Measurements from ENCODE around the gene ADAMTS14.

ADAMTS14 gene

GRCh38 chr10:70740406-70741288, 68.3 kb downstream of the ADAMTS14 start:
- no peaks in the 10 kb centered on the region for H3K36me3 ChIP-seq (ENCODE audit: control insufficient read depth, insufficient read depth, low read length, severe bottlenecking)
- no peaks in the 10 kb centered on the region for H3K27me3 ChIP-seq (replicated peaks; ENCODE audit: control insufficient read depth, insufficient read depth, low read length)
- no peak overlapping the region for H3K4me3 ChIP-seq (ENCODE audit: low read length)
- peaks cover 15% of the 10 kb centered on the region for H3K4me1 ChIP-seq (ENCODE audit: control insufficient read depth, insufficient read depth, low read length)
- peaks cover 4% of the 10 kb centered on the region for H3K9me3 ChIP-seq (ENCODE audit: control insufficient read depth, low read length)
- DNase-seq (ENCODE audit: low read depth) = no peak
- H3K9ac ChIP-seq (ENCODE audit: low read length) = no peak overlapping the region

DNA sequence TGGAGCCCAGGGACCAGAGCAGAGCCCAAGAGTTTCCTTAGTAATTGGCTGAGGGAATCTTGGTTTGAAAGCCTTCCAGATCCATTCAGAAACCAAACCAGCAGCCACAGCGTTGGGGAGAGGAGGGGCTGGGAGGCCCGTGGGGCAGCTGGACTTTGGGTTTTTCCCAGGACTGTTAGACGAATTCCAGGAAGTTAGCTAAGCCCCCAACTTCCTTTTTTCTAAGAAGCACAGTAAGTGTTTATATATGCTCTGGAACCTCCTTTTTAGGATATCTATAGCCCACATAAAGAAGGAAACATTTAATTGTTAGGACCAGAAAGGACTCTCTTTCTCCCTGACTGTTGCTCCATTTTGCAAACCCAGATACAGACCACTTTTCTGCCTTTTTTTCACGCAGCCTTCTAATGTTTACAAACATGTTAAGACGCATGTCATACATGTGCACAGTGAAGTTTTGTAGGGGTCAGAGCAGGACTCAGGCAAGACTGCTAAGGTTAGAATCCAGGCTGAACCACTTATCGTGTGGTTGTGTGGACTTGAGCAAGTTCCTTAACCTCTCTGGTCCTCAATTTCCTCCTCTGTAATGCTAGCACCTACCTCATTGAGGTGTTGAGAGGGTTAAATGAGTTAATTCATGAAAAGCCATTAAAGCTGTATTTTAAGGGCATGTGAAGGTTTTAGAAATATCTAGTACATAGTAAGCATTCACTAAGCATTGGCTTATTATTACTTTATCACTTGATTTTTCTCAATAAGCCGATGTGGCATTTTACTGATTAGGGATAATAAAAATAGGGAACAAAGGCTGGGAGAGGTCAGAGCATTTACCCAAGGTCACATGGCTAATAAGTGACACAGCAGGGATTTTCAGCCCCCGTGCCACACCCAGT, 70.5 kb downstream of the ADAMTS14 start:
- DNase-seq (ENCODE audit: low read depth) = peak; percentile 71
- Histone ChIP-seq H3K4me1 (ENCODE audit: control insufficient read depth, insufficient read depth, low read length) (peaks cover 28% of the 10 kb centered on the region), H3K9ac (ENCODE audit: low read length) (peak overlapping the region; percentile 12), H3K4me3 (ENCODE audit: low read length) (peak overlapping the region; percentile 29), H3K36me3 (ENCODE audit: control insufficient read depth, insufficient read depth, low read length, severe bottlenecking) (no peaks in the 10 kb centered on the region), H3K27me3 (replicated peaks; ENCODE audit: control insufficient read depth, insufficient read depth, low read length) (no peaks in the 10 kb centered on the region), H3K9me3 (ENCODE audit: control insufficient read depth, low read length) (peaks cover 6% of the 10 kb centered on the region)

GRCh38 chr10:70743430-70743788, 71.1 kb downstream of the ADAMTS14 start:
- Histone ChIP-seq H3K27me3 (replicated peaks; ENCODE audit: control insufficient read depth, insufficient read depth, low read length) (no peaks in the 10 kb centered on the region), H3K36me3 (ENCODE audit: control insufficient read depth, insufficient read depth, low read length, severe bottlenecking) (no peaks in the 10 kb centered on the region), H3K9ac (ENCODE audit: low read length) (no peak overlapping the region), H3K4me1 (ENCODE audit: control insufficient read depth, insufficient read depth, low read length) (peaks cover 28% of the 10 kb centered on the region), H3K9me3 (ENCODE audit: control insufficient read depth, low read length) (peaks cover 6% of the 10 kb centered on the region), H3K4me3 (ENCODE audit: low read length) (no peak overlapping the region)
- DNase-seq (ENCODE audit: low read depth) = no peak

DNA sequence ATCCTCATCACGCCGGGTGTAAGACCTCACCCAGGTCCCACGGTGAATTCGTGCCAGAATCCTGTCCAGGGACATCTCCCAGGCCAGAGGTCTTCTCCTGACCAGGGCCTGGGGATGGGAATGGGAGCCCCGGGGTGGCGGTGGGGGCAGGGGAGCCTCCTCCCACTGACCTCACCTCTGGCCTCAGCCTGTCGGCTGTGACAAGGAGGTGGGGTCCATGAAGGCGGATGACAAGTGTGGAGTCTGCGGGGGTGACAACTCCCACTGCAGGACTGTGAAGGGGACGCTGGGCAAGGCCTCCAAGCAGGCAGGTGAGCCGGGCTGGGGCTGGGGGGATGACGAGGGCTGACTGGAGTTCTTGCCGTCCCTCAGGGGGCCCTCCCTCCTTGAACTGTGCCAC, 71.6 kb downstream of the ADAMTS14 start:
- H3K36me3 ChIP-seq (ENCODE audit: control insufficient read depth, insufficient read depth, low read length, severe bottlenecking) = no peaks in the 10 kb centered on the region
- no peak for DNase-seq (ENCODE audit: low read depth)
- H3K4me3 ChIP-seq (ENCODE audit: low read length) = no peak overlapping the region
- H3K4me1 ChIP-seq (ENCODE audit: control insufficient read depth, insufficient read depth, low read length) = peaks cover 28% of the 10 kb centered on the region
- no peak overlapping the region for H3K9ac ChIP-seq (ENCODE audit: low read length)
- H3K27me3 ChIP-seq (replicated peaks; ENCODE audit: control insufficient read depth, insufficient read depth, low read length) = no peaks in the 10 kb centered on the region
- H3K9me3 ChIP-seq (ENCODE audit: control insufficient read depth, low read length) = peaks cover 6% of the 10 kb centered on the region

- Histone ChIP-seq H3K36me3 (ENCODE audit: control insufficient read depth, insufficient read depth, low read length, severe bottlenecking) (no peaks in the 10 kb centered on the region), H3K9me3 (ENCODE audit: control insufficient read depth, low read length) (peaks cover 6% of the 10 kb centered on the region), H3K4me3 (ENCODE audit: low read length) (no peak overlapping the region), H3K27me3 (replicated peaks; ENCODE audit: control insufficient read depth, insufficient read depth, low read length) (no peaks in the 10 kb centered on the region), H3K9ac (ENCODE audit: low read length) (no peak overlapping the region), H3K4me1 (ENCODE audit: control insufficient read depth, insufficient read depth, low read length) (peaks cover 28% of the 10 kb centered on the region)
- DNase-seq (ENCODE audit: low read depth) = no peak
Observed at GRCh38 chr10:70744617-70745143, 72.4 kb downstream of the ADAMTS14 start.

- no peak for DNase-seq (ENCODE audit: low read depth)
- Histone ChIP-seq H3K36me3 (ENCODE audit: control insufficient read depth, insufficient read depth, low read length, severe bottlenecking) (no peaks in the 10 kb centered on the region), H3K4me1 (ENCODE audit: control insufficient read depth, insufficient read depth, low read length) (peaks cover 28% of the 10 kb centered on the region), H3K27me3 (replicated peaks; ENCODE audit: control insufficient read depth, insufficient read depth, low read length) (no peaks in the 10 kb centered on the region), H3K9ac (ENCODE audit: low read length) (no peak overlapping the region), H3K9me3 (ENCODE audit: control insufficient read depth, low read length) (peaks cover 6% of the 10 kb centered on the region), H3K4me3 (ENCODE audit: low read length) (no peak overlapping the region)
Observed at GRCh38 chr10:70745555-70745954, 73.2 kb downstream of the ADAMTS14 start.

- Histone ChIP-seq H3K4me3 (ENCODE audit: low read length) (no peak overlapping the region), H3K9me3 (ENCODE audit: control insufficient read depth, low read length) (peaks cover 6% of the 10 kb centered on the region), H3K36me3 (ENCODE audit: control insufficient read depth, insufficient read depth, low read length, severe bottlenecking) (no peaks in the 10 kb centered on the region), H3K27me3 (replicated peaks; ENCODE audit: control insufficient read depth, insufficient read depth, low read length) (no peaks in the 10 kb centered on the region), H3K4me1 (ENCODE audit: control insufficient read depth, insufficient read depth, low read length) (peaks cover 23% of the 10 kb centered on the region), H3K9ac (ENCODE audit: low read length) (no peak overlapping the region)
- DNase-seq (ENCODE audit: low read depth) = no peak
Observed at GRCh38 chr10:70747192-70747965, 75.1 kb downstream of the ADAMTS14 start.

GRCh38 chr10:70748305-70748704, 76.0 kb downstream of the ADAMTS14 start:
- H3K27me3 ChIP-seq (replicated peaks; ENCODE audit: control insufficient read depth, insufficient read depth, low read length) = no peaks in the 10 kb centered on the region
- no peak for DNase-seq (ENCODE audit: low read depth)
- no peak overlapping the region for H3K9ac ChIP-seq (ENCODE audit: low read length)
- H3K4me1 ChIP-seq (ENCODE audit: control insufficient read depth, insufficient read depth, low read length) = peaks cover 13% of the 10 kb centered on the region
- H3K4me3 ChIP-seq (ENCODE audit: low read length) = no peak overlapping the region
- H3K36me3 ChIP-seq (ENCODE audit: control insufficient read depth, insufficient read depth, low read length, severe bottlenecking) = no peaks in the 10 kb centered on the region
- peaks cover 6% of the 10 kb centered on the region for H3K9me3 ChIP-seq (ENCODE audit: control insufficient read depth, low read length)

DNA sequence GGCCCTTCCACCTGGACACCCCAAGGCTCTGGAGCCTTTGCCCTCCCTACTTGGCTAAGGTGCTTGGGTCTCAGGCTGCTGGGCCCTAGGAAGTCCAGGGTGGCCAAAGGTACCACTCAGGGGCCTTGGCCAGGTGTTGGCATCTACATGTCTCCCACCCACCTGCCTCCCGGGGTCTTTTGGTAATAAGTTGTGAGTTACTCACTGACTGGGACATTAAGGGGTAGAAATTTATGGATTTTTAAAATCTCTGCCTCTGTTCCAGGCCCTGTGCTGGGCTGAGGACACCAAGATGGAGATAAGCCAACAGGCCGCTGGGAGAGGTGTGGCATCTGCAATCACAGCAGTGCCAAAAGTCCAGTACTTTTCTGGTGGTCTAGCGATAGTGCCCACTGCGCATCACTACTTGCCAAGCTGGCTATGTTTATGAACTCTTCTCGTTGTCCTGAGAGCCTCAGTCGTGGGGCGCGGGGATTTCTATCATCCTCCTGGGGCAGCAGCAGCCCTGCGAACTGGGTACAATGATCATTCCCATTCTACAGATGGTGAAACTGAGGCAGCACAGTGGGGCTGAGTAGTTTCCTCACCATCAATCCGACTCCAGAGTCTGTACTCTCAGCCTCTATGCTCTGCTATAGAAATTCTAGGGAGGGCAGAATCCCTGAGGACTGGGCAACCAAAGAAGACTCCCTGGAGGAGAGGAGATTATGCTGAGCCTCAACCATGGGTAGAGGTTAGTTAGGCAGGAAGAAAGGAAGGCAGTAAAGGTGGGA, 76.7 kb downstream of the ADAMTS14 start:
- DNase-seq (ENCODE audit: low read depth) = no peak
- H3K9me3 ChIP-seq (ENCODE audit: control insufficient read depth, low read length) = peaks cover 6% of the 10 kb centered on the region
- H3K4me1 ChIP-seq (ENCODE audit: control insufficient read depth, insufficient read depth, low read length) = peaks cover 14% of the 10 kb centered on the region
- H3K27me3 ChIP-seq (replicated peaks; ENCODE audit: control insufficient read depth, insufficient read depth, low read length) = no peaks in the 10 kb centered on the region
- H3K9ac ChIP-seq (ENCODE audit: low read length) = no peak overlapping the region
- no peaks in the 10 kb centered on the region for H3K36me3 ChIP-seq (ENCODE audit: control insufficient read depth, insufficient read depth, low read length, severe bottlenecking)
- H3K4me3 ChIP-seq (ENCODE audit: low read length) = no peak overlapping the region

- H3K4me3 ChIP-seq (ENCODE audit: low read length) = no peak overlapping the region
- H3K9ac ChIP-seq (ENCODE audit: low read length) = no peak overlapping the region
- no peak for DNase-seq (ENCODE audit: low read depth)
- peaks cover 22% of the 10 kb centered on the region for H3K4me1 ChIP-seq (ENCODE audit: control insufficient read depth, insufficient read depth, low read length)
- H3K36me3 ChIP-seq (ENCODE audit: control insufficient read depth, insufficient read depth, low read length, severe bottlenecking) = no peaks in the 10 kb centered on the region
- H3K9me3 ChIP-seq (ENCODE audit: control insufficient read depth, low read length) = peaks cover 6% of the 10 kb centered on the region
- no peaks in the 10 kb centered on the region for H3K27me3 ChIP-seq (replicated peaks; ENCODE audit: control insufficient read depth, insufficient read depth, low read length)
Observed at GRCh38 chr10:70749756-70750155, 77.5 kb downstream of the ADAMTS14 start.

Data from adipocyte (in vitro differentiated cells).